Measurements from ENCODE around the gene ITGA4.

ITGA4 gene

GRCh38 chr2:181576431-181576830 lies 119.2 kb downstream of the ITGA4 start:
- no peak for DNase-seq

- no peak for DNase-seq
Observed at GRCh38 chr2:181578829-181579228, 121.6 kb downstream of the ITGA4 start.

GRCh38 chr2:181581534-181581933 lies 124.3 kb downstream of the ITGA4 start:
- DNase-seq = no peak

GRCh38 chr2:181585732-181586131 lies 128.5 kb downstream of the ITGA4 start:
- DNase-seq = no peak

All from suppressor macrophage treated with lipopolysaccharide for 1 hour (primary cell).